ENCODE data around the gene CFAP20DC.
"Not testable (repeated sequence)": the region's sequence is repeated elsewhere in the genome, so short reads cannot be mapped to it uniquely, and the experiment has no call there.

The CFAP20DC gene

DNA sequence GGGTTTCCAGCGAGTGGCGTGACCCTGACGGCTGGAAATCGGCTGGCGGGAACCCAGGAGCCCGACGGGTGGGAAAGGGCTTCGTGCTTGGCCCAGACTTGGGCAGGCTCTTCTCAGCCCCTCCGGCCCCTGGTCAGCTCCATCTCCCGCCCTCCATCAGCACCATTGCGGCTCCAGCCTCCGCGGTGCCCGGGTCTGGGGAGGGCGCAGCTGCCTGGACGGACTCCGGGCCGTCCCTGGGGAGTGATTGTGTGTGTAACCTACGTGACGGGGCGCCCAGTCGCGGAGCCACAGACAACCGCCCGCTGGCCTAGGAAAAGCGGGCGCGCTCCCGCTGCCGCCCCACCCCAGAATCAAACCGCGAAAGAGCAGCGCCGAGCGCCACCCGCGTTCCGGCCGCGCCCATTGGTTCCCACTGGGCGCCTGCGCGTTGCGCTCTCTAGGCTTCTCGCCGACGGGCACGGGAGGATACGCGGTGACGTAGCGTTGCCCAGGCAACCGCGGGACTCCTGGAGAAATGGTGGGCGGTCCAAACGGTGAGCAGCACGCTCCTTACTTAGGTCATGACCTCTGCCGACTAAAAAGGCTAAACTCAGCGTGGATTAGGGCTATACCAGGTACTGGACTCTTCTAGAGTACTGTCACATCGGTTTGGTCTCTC is at the start of gene CFAP20DC:
TSS of gene CFAP20DC (minus strand) at position 355 of the 661 bp plus-strand sequence. CDS start 394 bp downstream, outside the sequence.
- peak; percentile 88 for DNase-seq

DNA sequence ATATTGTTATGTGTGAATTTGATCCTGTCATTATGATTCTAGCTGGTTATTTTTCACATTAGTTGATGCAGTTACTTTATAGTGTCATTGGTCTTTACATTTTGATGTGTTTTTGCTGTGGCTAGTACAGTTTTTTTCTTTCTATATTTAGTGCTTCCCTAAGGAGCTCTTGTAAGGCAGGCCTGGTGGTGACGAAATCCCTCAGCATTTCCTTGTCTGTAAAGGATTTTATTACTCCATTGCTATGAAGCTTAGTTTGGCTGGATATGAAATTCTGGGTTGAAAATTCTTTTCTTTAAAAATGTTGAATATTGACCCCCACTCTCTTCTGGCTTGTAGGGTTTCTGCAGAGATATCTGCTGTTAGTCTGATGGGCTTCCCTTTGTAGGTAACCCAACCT is 48.7 kb upstream of the CFAP20DC start:
- DNase-seq, result not testable (repeated sequence)

DNA sequence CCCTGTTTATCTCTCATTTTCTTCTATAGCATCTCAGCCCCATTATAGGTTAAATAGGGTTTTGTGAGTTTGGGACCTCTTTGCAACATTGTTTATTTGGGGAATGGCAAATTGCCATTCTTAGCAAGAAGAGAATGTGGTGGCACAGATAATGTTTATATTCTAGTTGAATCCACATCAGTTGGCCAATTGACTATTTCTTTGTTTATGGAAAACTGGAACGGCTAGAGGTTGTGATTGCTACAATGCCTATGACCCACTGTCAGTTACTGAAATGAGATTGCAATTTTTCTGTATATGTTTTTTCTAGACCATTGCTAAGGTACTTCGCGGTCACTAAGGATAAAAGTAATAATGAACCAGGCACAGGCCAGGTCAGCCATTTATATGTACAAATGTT is 44.6 kb upstream of the CFAP20DC start:
- DNase-seq, result no peak

DNA sequence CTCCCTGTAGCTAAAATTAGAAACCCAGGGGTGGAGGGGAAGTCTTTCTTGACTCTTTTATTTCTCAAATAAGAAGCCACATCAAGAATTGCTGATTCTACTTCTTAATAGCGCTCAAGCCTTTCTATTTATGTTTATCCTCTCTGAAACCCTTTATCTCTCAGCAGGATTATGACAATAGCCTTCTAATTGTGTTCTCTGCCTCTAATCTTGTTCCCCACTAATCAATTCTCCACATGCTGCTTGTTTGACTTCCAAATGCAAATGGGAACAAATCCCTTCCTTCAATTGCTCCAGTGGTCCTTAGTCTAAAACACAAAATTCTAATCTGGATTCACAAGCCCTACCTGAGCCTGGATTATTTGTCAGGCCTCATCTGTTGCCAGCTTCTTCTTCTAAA is 43.7 kb upstream of the CFAP20DC start:
- no peak for DNase-seq

DNA sequence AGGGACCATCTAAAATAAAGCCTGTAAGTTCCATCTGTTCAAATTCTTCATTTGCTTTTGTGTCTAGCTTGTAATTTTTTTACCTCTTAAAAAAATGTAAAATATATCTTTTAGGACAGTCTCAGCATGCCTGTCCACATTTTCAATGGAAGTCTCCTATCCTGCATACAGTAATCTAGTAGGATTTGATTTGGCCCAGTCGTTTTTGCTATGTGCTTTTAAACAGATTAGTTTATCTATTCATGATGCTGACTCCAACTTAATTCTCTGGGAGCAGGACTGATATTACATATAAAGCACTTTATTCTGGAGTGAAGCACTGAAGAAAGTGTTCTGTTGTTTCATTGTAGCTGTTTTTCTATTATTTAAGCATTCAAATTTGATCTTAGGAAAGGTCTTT is 38.9 kb upstream of the CFAP20DC start:
- no peak for DNase-seq

DNA sequence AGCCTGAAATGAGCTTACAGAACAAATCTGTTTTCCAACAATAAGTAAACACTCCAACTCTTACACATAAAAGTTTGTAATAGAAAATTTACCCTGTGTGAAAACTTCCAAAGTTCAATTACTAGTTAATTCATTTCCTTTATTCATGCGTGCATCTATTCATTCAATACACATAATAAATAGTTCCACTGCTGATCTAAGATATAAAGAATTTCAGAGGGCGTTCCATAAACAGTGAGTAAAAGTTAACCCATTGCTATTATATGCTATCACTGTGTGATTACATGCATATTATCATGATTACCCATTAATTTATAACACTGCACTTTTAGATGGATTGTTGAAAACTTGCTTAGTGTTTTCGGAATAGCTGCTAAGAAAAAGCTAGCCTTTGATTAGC is 36.2 kb upstream of the CFAP20DC start:
- no peak for DNase-seq

DNA sequence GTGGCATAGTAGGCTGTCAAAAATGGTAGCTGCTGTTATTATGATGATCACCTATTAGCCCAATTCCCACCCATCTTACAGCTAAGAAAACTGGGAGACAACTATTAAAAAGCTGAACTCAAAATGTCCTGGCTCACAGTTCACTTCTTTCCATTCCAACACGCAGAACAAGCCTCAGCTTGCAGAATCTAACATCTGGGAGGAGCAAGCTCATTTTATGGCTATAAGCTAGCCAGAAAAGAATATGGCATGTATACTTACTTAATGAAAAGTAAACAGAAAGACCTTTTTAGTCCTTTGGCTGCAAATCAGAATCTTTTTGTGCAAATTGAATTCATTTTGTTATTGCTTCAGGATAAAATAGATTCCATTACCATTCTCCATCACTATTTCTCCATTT is 34.8 kb upstream of the CFAP20DC start:
- DNase-seq, result no peak

DNA sequence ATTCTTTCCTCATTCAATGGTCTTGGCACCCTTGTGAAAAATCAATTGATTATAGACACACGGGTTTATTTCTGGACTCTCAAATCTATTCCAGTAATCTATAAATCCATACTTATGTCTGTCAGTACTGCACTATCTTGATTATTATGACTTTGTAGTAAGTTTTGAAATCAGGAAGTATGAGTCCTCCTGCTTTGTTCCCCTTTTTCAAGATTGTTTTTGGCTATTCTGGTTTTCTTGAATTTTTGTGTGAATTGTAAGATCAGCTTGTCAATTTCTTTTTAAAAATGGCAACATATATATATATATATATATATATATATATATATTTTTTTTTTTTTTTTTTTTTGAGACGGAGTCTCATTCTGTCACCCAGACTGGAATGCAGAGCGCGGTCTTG is 32.3 kb upstream of the CFAP20DC start:
- DNase-seq, result no peak

DNA sequence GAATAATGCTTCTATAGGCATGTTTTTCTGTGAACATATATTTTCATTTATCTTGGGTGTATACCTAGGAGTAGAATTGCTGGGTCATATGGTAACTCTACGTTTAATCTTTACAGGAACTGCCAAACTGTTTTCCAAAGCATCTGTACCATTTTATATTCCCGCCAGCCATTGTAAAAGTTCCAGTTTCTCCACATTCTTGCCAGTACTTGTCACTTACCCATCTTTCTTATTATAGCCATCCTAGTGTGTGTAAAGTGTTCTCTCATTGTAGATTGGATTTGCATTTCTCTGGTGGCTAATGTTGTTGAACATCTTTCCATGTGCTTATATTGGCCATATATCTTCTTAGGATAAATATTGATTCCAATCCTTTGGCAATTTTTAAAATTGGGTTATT is 31.2 kb upstream of the CFAP20DC start:
- no peak for DNase-seq

DNA sequence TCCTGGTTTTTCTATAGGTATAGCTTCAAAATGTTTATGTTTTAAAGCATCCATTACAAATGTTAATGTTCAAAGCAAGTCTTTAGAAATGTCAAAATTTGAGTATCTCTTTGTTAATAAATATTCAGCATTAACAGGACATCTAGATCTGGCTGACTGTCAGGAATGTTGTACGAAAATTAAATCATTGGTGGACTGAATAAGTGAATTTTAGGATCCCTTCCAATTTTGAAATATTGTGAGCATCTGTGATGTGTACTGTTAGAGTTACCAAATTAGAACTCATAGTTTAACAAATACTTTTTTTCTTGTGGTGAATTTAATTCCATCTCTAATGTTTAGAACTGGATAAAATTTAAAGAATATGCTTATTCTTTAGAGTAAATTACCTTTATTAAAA is 30.1 kb upstream of the CFAP20DC start:
- DNase-seq, result no peak

DNA sequence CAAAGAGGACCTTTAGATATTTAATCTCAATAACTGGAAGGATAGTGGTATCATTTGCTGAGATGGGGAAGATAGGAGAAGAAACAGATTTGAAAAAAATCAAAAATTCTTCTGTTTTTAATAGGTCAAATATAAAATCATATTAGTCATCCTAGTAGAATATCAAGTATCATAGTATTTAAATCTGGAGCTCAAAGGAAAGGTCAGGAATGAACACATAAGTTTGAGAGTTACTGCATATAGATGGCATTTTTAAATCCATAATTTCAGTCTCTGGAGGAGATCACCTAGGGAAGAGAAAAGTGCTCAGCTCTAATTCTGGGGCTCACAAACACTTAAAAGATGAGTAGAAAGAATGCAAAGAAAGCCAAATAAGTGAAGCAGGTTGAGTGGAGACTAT is 24.9 kb upstream of the CFAP20DC start:
- no peak for DNase-seq

DNA sequence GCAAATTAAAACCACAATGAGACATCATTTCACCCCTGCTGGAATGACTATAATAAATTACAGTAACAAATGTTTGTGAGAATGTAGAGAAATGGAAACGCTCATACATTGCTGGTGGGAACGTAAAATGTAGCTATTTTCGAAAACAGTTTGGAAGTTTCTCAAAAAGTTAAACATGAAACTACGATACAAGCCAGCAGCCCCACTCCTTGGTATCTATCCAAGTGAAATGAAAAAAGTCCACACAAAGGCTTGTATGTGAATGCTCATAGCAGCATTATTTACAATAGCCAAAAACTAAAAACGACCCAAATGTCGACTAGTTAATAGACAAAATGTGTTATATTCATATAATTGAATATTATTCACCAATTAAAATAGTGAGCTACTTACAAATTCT is 22.9 kb upstream of the CFAP20DC start:
- no peak for DNase-seq

DNA sequence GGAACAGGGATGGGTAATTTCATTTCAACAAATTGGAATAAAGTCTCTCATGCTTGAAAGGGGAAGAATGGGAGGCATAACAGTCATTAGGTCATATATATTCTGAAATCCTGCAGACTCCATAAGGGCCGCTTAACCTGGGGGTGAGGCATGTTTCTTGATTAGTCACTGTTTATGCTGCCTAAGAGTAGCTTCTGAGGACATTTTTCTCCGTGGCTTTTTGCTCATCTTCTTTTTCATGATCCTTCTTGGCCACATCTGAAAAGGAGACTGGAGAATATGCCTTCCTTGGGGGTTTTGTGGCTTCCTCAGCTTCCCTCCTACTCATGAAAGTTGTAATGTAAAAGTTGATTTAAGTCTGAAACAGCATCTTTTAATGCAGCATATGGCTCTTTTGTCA is 20.0 kb upstream of the CFAP20DC start:
- DNase-seq, result no peak

DNA sequence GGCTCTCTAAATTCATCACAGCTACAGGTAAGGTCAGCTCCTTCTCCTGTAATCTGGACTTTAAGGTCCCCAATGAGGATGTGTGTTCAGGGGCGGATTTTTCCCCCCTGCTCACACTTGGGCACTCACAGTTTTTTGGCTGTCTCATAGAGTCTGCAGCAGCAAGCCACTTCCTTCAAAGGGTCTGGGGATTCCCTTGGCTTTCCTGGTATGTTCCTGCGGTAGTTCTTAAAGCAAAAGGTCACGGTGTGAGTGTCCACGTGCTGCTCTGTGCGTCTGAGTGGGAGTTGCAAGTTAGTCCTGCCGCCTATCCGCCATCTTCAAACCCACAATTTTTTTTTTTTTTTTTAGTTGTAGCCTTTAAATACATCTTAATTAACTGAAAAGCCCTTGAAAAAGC is 15.4 kb upstream of the CFAP20DC start:
- DNase-seq, result no peak

DNA sequence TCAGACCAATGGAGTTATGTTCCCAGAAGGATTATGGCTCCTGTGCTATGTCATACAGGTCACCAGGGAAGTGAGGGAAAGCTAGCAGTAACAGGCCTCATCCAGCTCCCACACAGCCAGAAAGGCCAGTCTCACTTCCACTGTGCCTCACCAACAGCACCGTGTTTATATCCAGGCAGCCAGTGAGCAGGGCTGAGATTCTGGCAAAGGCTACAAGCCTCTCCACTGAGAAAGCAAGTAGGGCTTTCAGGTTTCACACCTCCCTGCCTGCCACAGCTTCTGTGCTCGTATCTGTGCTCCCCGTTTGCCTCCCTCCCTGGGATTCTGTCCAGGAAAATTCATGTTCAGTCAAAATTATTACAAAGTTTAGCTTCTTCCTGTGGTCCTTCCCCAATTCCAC is 14.9 kb upstream of the CFAP20DC start:
- no peak for DNase-seq

DNA sequence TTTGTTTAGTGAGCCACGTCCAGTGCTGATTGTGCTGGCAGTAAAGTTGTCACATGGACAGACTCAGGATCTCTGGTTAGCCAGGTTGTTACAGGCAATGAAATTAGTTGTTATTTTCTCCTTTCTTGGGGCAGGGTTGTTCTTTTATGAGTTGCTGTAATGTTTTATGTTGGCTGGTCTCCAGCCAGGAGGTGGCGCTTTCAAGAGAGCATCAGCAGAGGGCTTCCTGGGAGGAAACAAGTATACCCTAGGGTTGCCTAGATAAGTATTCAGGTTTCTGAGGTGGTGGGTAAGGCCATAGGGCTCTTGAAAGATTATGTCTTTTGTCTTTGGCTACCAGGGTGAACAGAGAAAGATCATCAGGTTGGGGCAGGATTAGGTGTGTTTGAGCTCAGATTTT is 14.5 kb upstream of the CFAP20DC start:
- DNase-seq, result no peak

DNA sequence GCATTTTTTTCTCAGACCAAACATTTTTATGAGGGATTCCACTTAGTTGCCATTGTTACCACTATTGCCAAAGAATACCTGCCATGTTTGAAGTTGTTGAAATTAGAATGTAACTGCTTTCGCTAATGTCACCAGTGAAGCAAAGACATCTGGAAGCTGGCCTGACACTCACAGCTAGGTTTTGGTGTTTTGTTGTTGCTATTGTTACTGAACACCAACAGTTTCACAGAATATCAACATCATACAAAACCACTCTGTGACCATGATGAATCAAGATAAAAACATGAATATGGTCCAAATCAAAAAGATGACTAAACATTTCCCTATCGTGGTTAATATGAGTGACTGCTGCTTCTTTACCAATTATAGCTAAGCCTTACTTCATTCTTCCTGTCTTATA is 6.9 kb upstream of the CFAP20DC start:
- DNase-seq, result no peak

DNA sequence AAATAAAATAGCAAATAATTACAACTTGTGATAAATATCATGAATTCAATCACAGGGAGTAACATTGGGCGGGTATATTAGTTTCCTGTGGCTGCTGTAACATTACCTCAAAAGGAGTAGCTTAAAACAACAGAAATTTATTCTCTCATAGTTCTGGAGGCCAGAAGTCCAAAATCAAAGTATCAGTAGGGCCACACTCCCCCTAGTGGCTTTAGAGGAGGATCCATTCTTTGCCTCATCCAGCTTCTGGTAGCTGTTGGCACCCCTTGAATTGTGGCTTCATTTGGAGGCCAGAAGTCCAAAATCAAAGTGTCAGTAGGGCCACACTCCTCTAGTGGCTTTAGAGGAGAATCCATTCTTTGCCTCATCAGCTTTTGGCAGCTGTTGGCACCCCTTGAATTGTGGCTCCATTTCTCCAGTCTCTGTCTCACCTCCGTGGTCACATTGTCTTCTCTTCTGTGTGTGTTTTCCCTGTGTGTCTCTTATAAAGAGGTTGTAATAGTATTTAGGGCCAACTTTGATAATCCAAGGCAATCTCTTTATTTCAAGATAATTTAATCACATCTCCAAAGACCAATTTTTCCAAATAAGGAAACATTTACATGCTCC is 3.1 kb upstream of the CFAP20DC start:
- DNase-seq, result no peak

DNA sequence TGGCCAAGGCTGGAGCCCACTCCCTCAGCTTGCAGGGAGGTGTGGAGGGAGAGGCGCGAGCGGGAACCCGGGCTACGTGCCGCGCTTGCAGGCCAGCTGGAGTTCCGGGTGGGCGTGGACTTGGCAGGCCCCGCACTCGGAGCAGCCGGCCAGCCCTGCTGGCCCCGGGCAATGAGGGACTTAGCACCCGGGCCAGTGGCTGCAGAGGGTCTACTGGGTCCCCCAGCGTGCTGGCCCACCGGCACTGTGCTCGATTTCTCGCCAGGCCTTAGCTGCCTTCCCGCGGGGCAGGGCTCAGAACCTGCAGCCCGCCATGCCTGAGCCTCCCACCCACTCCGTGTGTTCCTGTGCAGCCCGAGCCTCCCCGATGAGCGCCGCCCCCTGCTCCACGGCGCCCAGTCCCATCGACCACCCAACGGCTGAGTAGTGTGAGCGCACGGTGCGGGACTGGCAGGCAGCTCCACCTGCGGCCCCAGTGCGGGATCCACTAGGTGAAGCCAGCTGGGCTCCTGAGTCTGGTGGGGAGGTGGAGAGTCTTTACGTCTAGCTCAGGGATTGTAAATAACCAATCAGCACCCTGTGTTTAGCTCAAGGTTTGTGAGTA is 1.1 kb upstream of the CFAP20DC start:
- DNase-seq, result not testable (repeated sequence)

DNA sequence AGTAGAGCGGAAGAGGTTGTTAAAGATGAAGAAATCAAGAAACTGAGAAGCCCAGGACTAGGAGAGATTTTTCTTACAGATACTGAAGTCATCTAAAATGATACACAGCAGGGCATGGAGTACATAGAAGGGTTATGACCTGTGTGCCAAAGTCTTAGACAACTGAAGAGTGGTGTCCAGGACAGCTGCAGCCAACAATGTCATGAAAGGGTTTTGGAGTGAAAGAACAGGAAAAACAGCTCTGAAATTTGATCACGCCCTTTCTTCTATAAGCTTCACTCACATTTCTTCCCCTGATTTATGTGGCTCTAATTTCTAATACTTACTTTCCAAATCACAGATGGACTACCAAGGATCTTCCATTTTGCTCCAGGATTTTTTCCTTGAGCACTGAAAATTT is 3.0 kb downstream of the CFAP20DC start:
- no peak for DNase-seq

DNA sequence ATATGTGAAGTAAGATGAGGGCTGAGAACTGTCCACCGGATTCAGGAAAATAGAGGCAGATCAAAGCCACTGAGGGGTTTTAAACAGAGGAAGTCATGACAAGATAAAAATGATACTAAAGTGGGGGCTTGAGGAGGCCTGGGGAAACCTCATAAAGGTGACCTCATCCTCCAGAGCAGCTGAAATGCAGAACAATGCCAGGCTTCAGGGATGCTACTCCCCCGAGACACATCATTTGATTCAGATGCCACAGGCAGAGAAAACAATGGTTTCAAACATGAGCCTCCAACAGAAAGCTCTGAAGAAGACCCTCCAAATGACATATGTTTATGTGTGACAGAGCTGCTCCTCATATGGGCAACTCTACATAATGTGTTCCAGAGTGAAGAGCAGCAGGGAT is 6.4 kb downstream of the CFAP20DC start:
- no peak for DNase-seq

DNA sequence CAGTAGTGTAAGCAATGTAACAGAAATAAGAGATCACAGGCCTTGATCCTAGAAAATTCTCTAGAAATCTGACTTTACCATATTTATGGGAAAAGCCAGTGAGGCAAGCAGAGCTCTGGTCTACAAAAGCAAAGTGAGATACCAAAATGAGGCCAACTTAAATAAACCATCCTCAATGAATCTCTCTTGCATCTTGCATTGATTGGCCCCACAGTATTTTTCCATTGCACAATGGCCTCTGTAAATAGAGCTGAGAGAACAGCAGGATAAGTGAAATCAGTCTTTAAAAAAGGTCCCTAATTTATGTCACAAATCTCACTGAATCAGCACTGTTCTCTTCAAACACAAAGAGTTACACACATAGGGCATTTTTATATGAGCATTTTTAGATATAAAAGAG is 8.9 kb downstream of the CFAP20DC start:
- DNase-seq, result no peak

DNA sequence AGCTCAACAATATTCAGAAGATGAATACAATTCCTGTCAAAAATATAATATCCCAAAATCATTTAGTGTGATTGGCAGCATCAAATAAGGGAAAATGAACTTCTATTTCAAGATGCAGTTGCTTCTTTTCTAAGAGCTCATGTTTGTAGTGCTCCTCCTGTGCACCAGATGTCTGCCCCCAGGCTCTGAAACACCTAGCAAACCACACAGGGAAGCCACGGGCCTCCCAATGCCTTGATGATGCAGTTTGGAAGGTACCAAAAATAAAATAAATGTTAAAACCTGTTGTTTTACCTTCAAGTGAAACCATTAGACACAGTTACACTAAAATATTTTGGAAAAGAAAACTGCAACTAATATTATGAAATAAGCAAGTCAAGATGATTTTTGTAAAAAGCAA is 22.2 kb downstream of the CFAP20DC start:
- no peak for DNase-seq

DNA sequence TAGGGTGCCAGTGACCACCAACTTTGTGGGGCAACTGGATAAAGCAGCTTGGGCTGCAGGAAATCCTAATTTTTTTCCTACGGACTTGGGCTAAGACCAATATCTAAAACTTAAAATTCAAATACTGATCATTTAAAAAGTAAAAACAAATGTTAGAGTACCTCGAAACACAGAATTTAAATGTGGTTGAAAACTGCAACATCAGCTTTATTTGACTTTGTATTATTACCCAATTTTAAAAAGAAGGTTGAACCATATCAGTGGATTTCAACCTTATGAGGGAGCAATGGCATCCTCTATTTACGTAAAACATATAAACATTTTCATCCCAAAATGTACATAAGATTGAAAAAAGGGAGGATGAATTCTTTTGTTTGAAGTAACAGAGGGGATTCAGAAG is 26.2 kb downstream of the CFAP20DC start:
- no peak for DNase-seq

DNA sequence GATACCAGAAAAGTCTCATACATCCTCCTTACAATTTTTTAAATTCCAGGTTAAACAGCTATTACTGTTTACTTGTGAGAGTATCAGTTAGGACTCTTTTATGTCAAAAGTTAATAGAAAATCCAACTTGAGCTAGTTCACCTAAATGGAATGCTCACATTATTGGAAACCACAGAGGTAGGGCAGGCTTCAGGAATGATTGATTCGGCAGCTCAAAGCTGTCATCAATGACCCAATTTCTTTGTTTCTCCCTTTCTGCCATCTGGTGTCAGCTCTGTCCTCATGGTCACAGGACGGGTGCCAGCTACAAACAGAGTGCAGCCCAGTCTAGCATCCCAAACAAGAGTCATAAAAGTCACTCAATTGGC is 32.2 kb downstream of the CFAP20DC start:
- no peak for DNase-seq
